Measurements from ENCODE around the gene CCNK.

Gene CCNK

DNA sequence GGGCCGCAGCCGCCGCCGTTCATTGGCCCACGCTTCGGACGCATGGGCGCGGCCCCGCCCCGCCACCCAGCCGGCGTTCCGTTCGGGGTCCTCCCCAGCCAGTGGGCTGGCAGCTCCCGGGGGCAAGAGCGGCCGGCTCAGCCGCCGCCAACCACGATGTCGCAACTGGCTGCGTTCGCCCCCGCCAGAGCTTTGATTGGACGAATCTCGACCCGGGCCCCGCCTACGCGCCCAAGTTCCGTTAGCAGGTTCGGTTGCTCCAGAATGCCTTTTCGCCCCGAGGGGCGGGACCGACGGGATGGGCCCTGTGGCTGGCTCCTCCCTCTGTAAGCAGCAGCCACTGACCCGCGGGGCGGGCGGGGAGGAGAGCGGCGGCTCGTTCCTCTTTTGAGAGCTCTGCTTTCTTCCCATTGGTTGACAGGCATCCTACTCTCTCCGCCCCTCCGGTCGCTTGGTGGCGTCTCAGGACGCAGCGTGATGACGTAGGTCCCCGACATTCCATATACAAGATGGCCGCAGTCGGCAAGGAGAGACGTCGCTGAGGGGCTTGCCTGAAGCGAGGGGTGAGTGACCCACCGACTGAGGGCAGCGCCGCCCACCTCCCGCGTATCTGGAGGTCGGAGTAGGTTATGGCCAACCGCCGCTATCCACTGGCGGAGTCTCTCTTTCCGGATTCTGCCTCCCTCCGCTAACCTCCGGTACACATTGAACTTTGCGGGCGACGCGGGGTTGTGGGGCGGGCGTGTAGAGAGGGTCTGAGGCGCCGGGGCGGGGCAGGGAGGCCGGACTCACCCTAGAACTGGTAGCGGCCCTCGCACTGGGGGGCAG, at the start of gene CCNK:
TSS of gene CCNK (plus strand) at position 493 of the 828 bp plus-strand sequence. CDS start 11,269 bp downstream, outside the sequence.
- peak; percentile 100 for DNase-seq (ENCODE audit: low read depth)

GRCh38 chr14:99431986-99432385, 49.2 kb upstream of the CCNK start:
- DNase-seq (ENCODE audit: low read depth), result no peak

DNA sequence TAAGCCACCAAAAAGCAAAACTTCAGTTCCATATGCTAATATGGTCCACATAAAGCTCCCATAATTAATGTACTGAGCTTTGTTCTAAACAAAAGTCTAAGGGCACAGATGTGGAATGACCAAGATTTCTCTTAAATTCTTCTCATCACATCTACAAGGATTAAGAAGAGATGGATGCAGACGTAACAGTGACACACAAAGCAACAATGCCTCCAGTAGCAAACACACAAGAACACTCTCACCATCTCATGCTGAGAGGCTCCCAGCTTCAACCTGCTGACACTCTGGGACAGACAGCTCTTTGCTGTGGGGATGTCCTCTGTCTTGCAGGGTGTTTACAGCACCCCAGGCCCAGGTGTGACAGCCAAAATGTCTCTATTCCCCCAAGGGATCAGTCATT, 48.7 kb upstream of the CCNK start:
- no peak for DNase-seq (ENCODE audit: low read depth)

- DNase-seq (ENCODE audit: low read depth), result no peak
Observed at GRCh38 chr14:99435327-99435726, 45.9 kb upstream of the CCNK start.

GRCh38 chr14:99436247-99437180, 44.7 kb upstream of the CCNK start:
- no peak for DNase-seq (ENCODE audit: low read depth)

GRCh38 chr14:99437706-99438105, 43.5 kb upstream of the CCNK start:
- DNase-seq (ENCODE audit: low read depth), result no peak

DNA sequence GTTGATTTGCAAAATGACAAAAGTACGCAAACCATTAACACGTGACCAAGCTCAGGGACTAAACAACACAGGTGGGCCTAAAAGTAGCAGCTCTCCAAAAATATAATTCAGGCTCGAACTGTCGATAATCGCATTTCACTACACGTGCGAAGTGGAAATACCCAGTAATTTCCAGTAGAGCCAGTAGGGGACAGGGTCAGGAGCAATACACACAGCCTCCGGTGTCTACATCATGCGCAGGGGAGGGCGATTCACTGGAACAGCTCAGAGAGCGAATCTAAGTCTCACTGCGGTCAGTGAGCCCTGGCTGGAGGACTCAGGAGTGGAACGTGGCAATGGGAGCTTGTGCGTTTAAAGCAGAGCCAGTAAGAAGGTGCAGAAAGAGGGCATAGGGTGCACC, 40.9 kb upstream of the CCNK start:
- DNase-seq (ENCODE audit: low read depth), result no peak

DNA sequence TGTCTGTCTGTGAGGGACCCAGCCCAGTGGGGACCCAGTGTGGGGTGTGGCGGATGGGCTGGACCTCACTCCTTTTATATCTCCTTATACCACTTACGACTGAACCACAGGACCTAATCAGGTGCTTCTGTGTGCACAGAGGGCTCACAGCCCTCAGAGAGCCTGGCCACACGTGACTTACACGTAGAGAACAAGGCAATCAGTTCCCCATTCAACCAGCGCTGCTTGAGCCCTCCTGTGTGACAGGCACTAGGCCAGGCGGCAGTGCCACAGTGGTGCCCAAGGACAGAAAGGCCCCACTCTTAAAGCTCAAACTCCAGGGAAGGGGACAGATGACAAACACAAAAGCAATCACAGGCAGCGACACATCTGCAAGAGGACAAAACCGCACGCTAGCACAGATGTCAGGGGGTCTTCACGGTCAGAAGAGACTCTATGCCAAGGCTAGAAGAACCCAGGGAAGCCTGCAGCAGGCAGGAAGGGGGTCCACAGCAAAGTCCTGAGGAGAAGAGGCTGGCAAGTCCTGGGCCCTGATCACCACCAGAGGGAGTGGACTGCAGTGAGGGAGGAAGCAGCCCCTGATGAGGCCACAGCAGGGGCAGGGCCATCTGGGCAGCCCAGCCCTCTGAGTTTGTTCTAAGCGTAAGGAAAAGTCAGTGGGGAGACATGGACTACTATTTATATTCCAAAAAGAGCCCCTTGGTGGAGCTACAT, 39.9 kb upstream of the CCNK start:
- no peak for DNase-seq (ENCODE audit: low read depth)

GRCh38 chr14:99441918-99442317, 39.3 kb upstream of the CCNK start:
- no peak for DNase-seq (ENCODE audit: low read depth)

GRCh38 chr14:99445931-99446330, 35.3 kb upstream of the CCNK start:
- no peak for DNase-seq (ENCODE audit: low read depth)

DNA sequence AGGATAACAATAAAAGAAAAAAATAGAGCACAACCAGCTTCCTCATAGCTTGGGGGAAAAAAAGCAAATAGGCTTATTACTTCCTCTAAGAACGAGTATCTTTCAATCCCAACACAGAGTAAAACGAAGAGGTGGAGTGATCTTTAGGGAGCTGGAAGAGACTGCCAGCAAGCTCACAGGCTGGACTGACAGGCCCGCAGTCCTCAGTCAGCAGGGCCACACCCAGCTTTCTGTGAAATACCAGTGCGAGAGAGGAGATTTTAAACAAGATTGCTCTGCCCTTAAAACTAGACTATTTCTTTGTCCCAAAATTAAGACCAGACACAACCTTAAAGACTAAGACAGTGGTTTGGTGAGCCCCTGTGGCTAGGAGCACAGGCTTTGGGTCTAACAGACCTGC, 33.5 kb upstream of the CCNK start:
- no peak for DNase-seq (ENCODE audit: low read depth)

DNA sequence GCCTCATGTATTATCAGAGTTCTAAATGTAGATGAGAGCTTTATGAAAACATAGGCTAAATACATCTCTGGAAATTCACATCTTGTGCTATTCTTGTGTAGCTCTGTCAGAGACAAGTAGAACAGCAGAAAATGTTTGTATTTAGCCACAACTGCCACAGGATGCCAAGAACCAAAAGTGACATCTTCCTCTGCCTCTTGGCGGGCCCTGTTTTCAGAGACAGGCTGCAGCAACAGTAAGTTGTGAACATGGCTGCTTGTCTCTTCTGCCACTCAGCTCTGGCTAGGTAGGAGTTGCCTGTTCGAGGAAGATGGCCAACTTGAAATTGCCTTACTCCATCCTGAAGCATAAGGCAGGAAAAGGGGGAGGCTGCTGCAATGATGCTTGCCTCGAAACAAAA, 30.9 kb upstream of the CCNK start:
- DNase-seq (ENCODE audit: low read depth), result no peak

DNA sequence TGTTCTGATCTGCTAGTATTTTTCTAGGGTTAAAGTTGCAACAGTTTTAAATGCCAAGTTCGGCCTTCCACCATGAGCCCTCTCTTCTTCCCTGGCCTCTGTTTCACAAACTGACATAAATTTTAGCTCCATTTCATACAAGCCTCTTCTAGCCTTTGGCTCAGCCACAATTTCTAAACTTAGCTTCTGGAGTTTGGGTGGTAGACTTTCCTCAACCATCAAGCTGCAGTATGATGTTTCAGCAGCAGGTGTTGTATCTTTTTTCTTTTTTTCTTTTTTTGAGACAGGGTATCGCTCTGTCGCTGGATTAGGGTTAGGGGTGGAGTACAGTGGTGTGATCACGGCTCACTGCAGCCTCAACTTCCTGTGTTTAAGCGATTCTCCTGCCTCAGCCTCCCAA, 30.0 kb upstream of the CCNK start:
- DNase-seq (ENCODE audit: low read depth), result no peak

GRCh38 chr14:99452968-99453367, 28.2 kb upstream of the CCNK start:
- no peak for DNase-seq (ENCODE audit: low read depth)

- no peak for DNase-seq (ENCODE audit: low read depth)
Observed at GRCh38 chr14:99454246-99454645, 27.0 kb upstream of the CCNK start.

- no peak for DNase-seq (ENCODE audit: low read depth)
Observed at GRCh38 chr14:99459481-99460100, 21.6 kb upstream of the CCNK start.

- DNase-seq (ENCODE audit: low read depth), result no peak
Observed at GRCh38 chr14:99460793-99461192, 20.4 kb upstream of the CCNK start.

DNA sequence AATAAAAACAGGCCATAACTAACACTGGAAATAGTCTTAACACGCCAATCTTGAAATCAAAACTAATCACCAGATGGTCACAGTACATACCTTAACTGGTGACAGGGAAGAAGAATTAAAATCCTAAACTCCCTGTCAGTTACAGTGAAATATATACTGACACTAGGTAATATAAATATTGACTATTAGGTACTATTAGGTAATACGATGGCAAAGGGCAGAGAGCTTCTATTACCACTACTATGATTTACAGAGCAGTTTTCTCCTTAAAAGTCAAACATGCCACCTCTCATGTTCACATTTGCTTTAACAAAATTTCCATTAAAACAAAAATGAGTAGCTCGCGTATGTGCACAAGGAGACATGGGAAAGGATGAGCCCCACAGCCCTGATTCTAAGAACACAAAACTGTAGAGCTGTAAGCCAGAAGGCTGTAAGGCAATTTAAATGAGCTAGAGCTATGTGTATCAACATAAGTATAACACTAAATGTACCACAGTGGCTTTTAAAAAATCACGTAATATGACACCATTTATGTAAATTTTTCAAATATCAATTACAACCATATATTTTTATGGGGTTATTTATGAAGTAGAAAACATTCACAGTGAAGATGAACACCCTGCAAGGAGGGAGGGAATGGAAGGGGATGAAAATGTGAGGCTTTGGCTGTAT, 19.7 kb upstream of the CCNK start:
- DNase-seq (ENCODE audit: low read depth), result no peak

- no peak for DNase-seq (ENCODE audit: low read depth)
Observed at GRCh38 chr14:99462210-99462609, 19.0 kb upstream of the CCNK start.

GRCh38 chr14:99463974-99464373, 17.2 kb upstream of the CCNK start:
- no peak for DNase-seq (ENCODE audit: low read depth)

GRCh38 chr14:99465288-99465687, 15.9 kb upstream of the CCNK start:
- DNase-seq (ENCODE audit: low read depth), result no peak
